ENCODE results near the gene GPNMB. TPM values are rescaled to one million over a fixed set of nuclear protein-coding genes. Genes with fewer than 3 reads are reported as not detected.
"Not testable (repeated sequence)": the region's sequence is repeated elsewhere in the genome, so short reads cannot be mapped to it uniquely, and the experiment has no call there.

GPNMB gene
- not detected for total RNA-seq

GRCh38 chr7:23246555-23246954 lies at the start of gene GPNMB:
TSS of gene GPNMB (plus strand) at chr7:23246775. CDS start at chr7:23246858, 83 bp downstream.
- Mint-ChIP-seq H3K27me3 (peaks cover 49 to 60% of the 10 kb centered on the region in 2 donors), H3K4me1 (ENCODE audit: low read depth in 2 of 2) (no peaks in the 10 kb centered on the region), H3K27ac (no peak within 1 kb of the TSS), H3K9me3 (no peaks in the 10 kb centered on the region), H3K4me3 (no peak within 1 kb of the TSS), H3K36me3 (peaks cover 2% of the 10 kb centered on the region)
- DNase-seq (ENCODE audit: low spot score) (no peak), ATAC-seq (no peak)

GRCh38 chr7:23197745-23198144 lies 48.8 kb upstream of the GPNMB start:
- Mint-ChIP-seq H3K27ac (peak overlapping the region in 1 of 2 donors; percentile 29), H3K36me3 (peaks cover 25% of the 10 kb centered on the region)
- H3K9me3 Mint-ChIP-seq; H3K4me1 Mint-ChIP-seq (ENCODE audit: low read depth in 2 of 2); DNase-seq (ENCODE audit: low spot score); ATAC-seq; H3K4me3 Mint-ChIP-seq; H3K27me3 Mint-ChIP-seq: not testable (repeated sequence)

- Mint-ChIP-seq H3K27me3 (peaks cover 0 to 3% of the 10 kb centered on the region in 2 donors), H3K4me3 (no peak overlapping the region), H3K27ac (no peak overlapping the region), H3K4me1 (ENCODE audit: low read depth in 2 of 2) (no peaks in the 10 kb centered on the region), H3K9me3 (no peaks in the 10 kb centered on the region), H3K36me3 (peaks cover 36% of the 10 kb centered on the region)
- no peak for ATAC-seq
- no peak for DNase-seq (ENCODE audit: low spot score)
Observed at GRCh38 chr7:23200331-23200730, 46.2 kb upstream of the GPNMB start.

- no peak overlapping the region for H3K27ac Mint-ChIP-seq
- no peak overlapping the region for H3K4me3 Mint-ChIP-seq
- DNase-seq (ENCODE audit: low spot score) (no peak), ATAC-seq (no peak)
- peaks cover 6 to 19% of the 10 kb centered on the region in 2 donors for H3K27me3 Mint-ChIP-seq
- no peaks in the 10 kb centered on the region for H3K4me1 Mint-ChIP-seq (ENCODE audit: low read depth in 2 of 2)
- H3K36me3 Mint-ChIP-seq: peaks cover 27% of the 10 kb centered on the region
- H3K9me3 Mint-ChIP-seq: no peaks in the 10 kb centered on the region
Observed at GRCh38 chr7:23204241-23204640, 42.3 kb upstream of the GPNMB start.

GRCh38 chr7:23205577-23205908 lies 41.0 kb upstream of the GPNMB start:
- Mint-ChIP-seq H3K36me3 (peaks cover 20% of the 10 kb centered on the region), H3K4me1 (ENCODE audit: low read depth in 2 of 2) (no peaks in the 10 kb centered on the region), H3K9me3 (no peaks in the 10 kb centered on the region), H3K27me3 (peaks cover 6 to 19% of the 10 kb centered on the region in 2 donors), H3K4me3 (no peak overlapping the region), H3K27ac (no peak overlapping the region)
- DNase-seq (ENCODE audit: low spot score) (no peak), ATAC-seq (no peak)

GRCh38 chr7:23205909-23206767 lies 40.4 kb upstream of the GPNMB start:
- no peak overlapping the region for H3K27ac Mint-ChIP-seq
- peaks cover 17% of the 10 kb centered on the region for H3K36me3 Mint-ChIP-seq
- H3K9me3 Mint-ChIP-seq: no peaks in the 10 kb centered on the region
- peaks cover 6 to 19% of the 10 kb centered on the region in 2 donors for H3K27me3 Mint-ChIP-seq
- ATAC-seq (peak; percentile 56 to 66), DNase-seq (ENCODE audit: low spot score) (no peak)
- H3K4me3 Mint-ChIP-seq: no peak overlapping the region
- no peaks in the 10 kb centered on the region for H3K4me1 Mint-ChIP-seq (ENCODE audit: low read depth in 2 of 2)

GRCh38 chr7:23207021-23207420 lies 39.6 kb upstream of the GPNMB start:
- no peak for DNase-seq (ENCODE audit: low spot score)
- Mint-ChIP-seq H3K9me3 (no peaks in the 10 kb centered on the region), H3K27ac (no peak overlapping the region), H3K36me3 (peaks cover 13% of the 10 kb centered on the region), H3K4me3 (no peak overlapping the region), H3K4me1 (ENCODE audit: low read depth in 2 of 2) (no peaks in the 10 kb centered on the region), H3K27me3 (peaks cover 6 to 19% of the 10 kb centered on the region in 2 donors)
- ATAC-seq: no peak

GRCh38 chr7:23207884-23208283 lies 38.7 kb upstream of the GPNMB start:
- Mint-ChIP-seq H3K4me3 (no peak overlapping the region), H3K27me3 (peaks cover 6 to 26% of the 10 kb centered on the region in 2 donors), H3K9me3 (no peaks in the 10 kb centered on the region), H3K27ac (no peak overlapping the region), H3K4me1 (ENCODE audit: low read depth in 2 of 2) (no peaks in the 10 kb centered on the region), H3K36me3 (peaks cover 13% of the 10 kb centered on the region)
- no peak for DNase-seq (ENCODE audit: low spot score)
- ATAC-seq: no peak

- ATAC-seq (no peak), DNase-seq (ENCODE audit: low spot score) (no peak)
- Mint-ChIP-seq H3K4me1 (ENCODE audit: low read depth in 2 of 2) (no peaks in the 10 kb centered on the region), H3K4me3 (no peak overlapping the region), H3K27ac (no peak overlapping the region), H3K9me3 (no peaks in the 10 kb centered on the region), H3K36me3 (peaks cover 10% of the 10 kb centered on the region), H3K27me3 (peaks cover 6 to 26% of the 10 kb centered on the region in 2 donors)
Observed at GRCh38 chr7:23208316-23208715, 38.3 kb upstream of the GPNMB start.

GRCh38 chr7:23210506-23210905 lies 36.1 kb upstream of the GPNMB start:
- ATAC-seq (no peak), DNase-seq (ENCODE audit: low spot score) (no peak)
- Mint-ChIP-seq H3K4me3 (no peak overlapping the region), H3K4me1 (ENCODE audit: low read depth in 2 of 2) (no peaks in the 10 kb centered on the region), H3K27ac (no peak overlapping the region), H3K36me3 (no peaks in the 10 kb centered on the region), H3K27me3 (peaks cover 13 to 27% of the 10 kb centered on the region in 2 donors), H3K9me3 (no peaks in the 10 kb centered on the region)

GRCh38 chr7:23211589-23211988 lies 35.0 kb upstream of the GPNMB start:
- Mint-ChIP-seq H3K36me3 (no peaks in the 10 kb centered on the region), H3K4me1 (ENCODE audit: low read depth in 2 of 2) (no peaks in the 10 kb centered on the region), H3K4me3 (no peak overlapping the region), H3K27me3 (peaks cover 21 to 28% of the 10 kb centered on the region in 2 donors), H3K27ac (no peak overlapping the region), H3K9me3 (no peaks in the 10 kb centered on the region)
- ATAC-seq (no peak), DNase-seq (ENCODE audit: low spot score) (no peak)

GRCh38 chr7:23212395-23212794 lies 34.2 kb upstream of the GPNMB start:
- H3K27me3 Mint-ChIP-seq: peaks cover 21 to 24% of the 10 kb centered on the region in 2 donors
- H3K36me3 Mint-ChIP-seq: no peaks in the 10 kb centered on the region
- H3K27ac Mint-ChIP-seq: no peak overlapping the region
- DNase-seq (ENCODE audit: low spot score) (no peak), ATAC-seq (no peak)
- H3K4me3 Mint-ChIP-seq: no peak overlapping the region
- no peaks in the 10 kb centered on the region for H3K9me3 Mint-ChIP-seq
- no peaks in the 10 kb centered on the region for H3K4me1 Mint-ChIP-seq (ENCODE audit: low read depth in 2 of 2)

GRCh38 chr7:23212841-23213240 lies 33.7 kb upstream of the GPNMB start:
- no peak for DNase-seq (ENCODE audit: low spot score)
- no peaks in the 10 kb centered on the region for H3K4me1 Mint-ChIP-seq (ENCODE audit: low read depth in 2 of 2)
- H3K27me3 Mint-ChIP-seq: peaks cover 20% of the 10 kb centered on the region in 2 donors
- no peak for ATAC-seq
- no peaks in the 10 kb centered on the region for H3K36me3 Mint-ChIP-seq
- no peak overlapping the region for H3K4me3 Mint-ChIP-seq
- H3K27ac Mint-ChIP-seq: no peak overlapping the region
- H3K9me3 Mint-ChIP-seq: no peaks in the 10 kb centered on the region

GRCh38 chr7:23213755-23214154 lies 32.8 kb upstream of the GPNMB start:
- Mint-ChIP-seq H3K27ac (no peak overlapping the region), H3K27me3 (peaks cover 18 to 21% of the 10 kb centered on the region in 2 donors)

More at GRCh38 chr7:23213755-23214154, 32.8 kb upstream of the GPNMB start:
- Mint-ChIP-seq H3K9me3 (no peaks in the 10 kb centered on the region), H3K36me3 (no peaks in the 10 kb centered on the region), H3K4me1 (ENCODE audit: low read depth in 2 of 2) (no peaks in the 10 kb centered on the region), H3K4me3 (no peak overlapping the region)
- no peak for DNase-seq (ENCODE audit: low spot score)
- ATAC-seq: no peak

Measured in natural killer cell treated with Interleukin-12 subunit alpha and Interleukin-12 subunit beta and Interleukin-15 and Interleukin-18, amount 100 ng/mL, for 72 hours (primary cell).